ENCODE data around the gene GRIK1.

Gene GRIK1

GRCh38 chr21:29826386-29826785, 113.4 kb downstream of the GRIK1 start:
- no peak for DNase-seq

- DNase-seq = no peak
These were observed 113.9 kb downstream of the GRIK1 start for GRCh38 chr21:29825936-29826335.

GRCh38 chr21:29825345-29825744, 114.5 kb downstream of the GRIK1 start:
- no peak for DNase-seq

- no peak for DNase-seq
These were observed 117.7 kb downstream of the GRIK1 start for GRCh38 chr21:29822064-29822463.

- DNase-seq = no peak
These were observed 118.6 kb downstream of the GRIK1 start for GRCh38 chr21:29821230-29821629.

GRCh38 chr21:29819675-29820326, 120.0 kb downstream of the GRIK1 start:
- DNase-seq = no peak

- DNase-seq = no peak
These were observed 121.3 kb downstream of the GRIK1 start for GRCh38 chr21:29818383-29818921.

GRCh38 chr21:29817450-29817849, 122.3 kb downstream of the GRIK1 start:
- no peak for DNase-seq

GRCh38 chr21:29812947-29813346, 126.8 kb downstream of the GRIK1 start:
- no peak for DNase-seq

GRCh38 chr21:29810871-29811270, 128.9 kb downstream of the GRIK1 start:
- no peak for DNase-seq

GRCh38 chr21:29808153-29808552, 131.6 kb downstream of the GRIK1 start:
- DNase-seq = no peak

- DNase-seq = no peak
These were observed 134.7 kb downstream of the GRIK1 start for GRCh38 chr21:29805105-29805504.

- no peak for DNase-seq
These were observed 136.6 kb downstream of the GRIK1 start for GRCh38 chr21:29803191-29803590.

GRCh38 chr21:29801122-29801521, 138.7 kb downstream of the GRIK1 start:
- DNase-seq = no peak

GRCh38 chr21:29800056-29800455, 139.7 kb downstream of the GRIK1 start:
- no peak for DNase-seq

- DNase-seq = no peak
These were observed 141.0 kb downstream of the GRIK1 start for GRCh38 chr21:29798840-29799239.

GRCh38 chr21:29797155-29797554, 142.6 kb downstream of the GRIK1 start:
- DNase-seq = no peak

- DNase-seq = no peak
These were observed 146.1 kb downstream of the GRIK1 start for GRCh38 chr21:29793712-29794111.

GRCh38 chr21:29789393-29789792, 150.4 kb downstream of the GRIK1 start:
- DNase-seq = no peak

GRCh38 chr21:29788752-29789151, 151.0 kb downstream of the GRIK1 start:
- DNase-seq = no peak

- no peak for DNase-seq
These were observed 152.4 kb downstream of the GRIK1 start for GRCh38 chr21:29787361-29787909.

GRCh38 chr21:29786496-29787360, 153.1 kb downstream of the GRIK1 start:
- no peak for DNase-seq

GRCh38 chr21:29777160-29777559, 162.6 kb downstream of the GRIK1 start:
- no peak for DNase-seq

GRCh38 chr21:29775462-29775861, 164.3 kb downstream of the GRIK1 start:
- no peak for DNase-seq

Measured in islet precursor cell (in vitro differentiated cells).